A204.1 (cell line): ENCODE measurements around the gene CELA2A.

Experiments used
- FAIRE-seq: peaks from 2 replicates; lab custom pipeline; 2012; peaks lifted over from hg19 to GRCh38; lab: Jason Lieb, UNC

Gene CELA2A

DNA sequence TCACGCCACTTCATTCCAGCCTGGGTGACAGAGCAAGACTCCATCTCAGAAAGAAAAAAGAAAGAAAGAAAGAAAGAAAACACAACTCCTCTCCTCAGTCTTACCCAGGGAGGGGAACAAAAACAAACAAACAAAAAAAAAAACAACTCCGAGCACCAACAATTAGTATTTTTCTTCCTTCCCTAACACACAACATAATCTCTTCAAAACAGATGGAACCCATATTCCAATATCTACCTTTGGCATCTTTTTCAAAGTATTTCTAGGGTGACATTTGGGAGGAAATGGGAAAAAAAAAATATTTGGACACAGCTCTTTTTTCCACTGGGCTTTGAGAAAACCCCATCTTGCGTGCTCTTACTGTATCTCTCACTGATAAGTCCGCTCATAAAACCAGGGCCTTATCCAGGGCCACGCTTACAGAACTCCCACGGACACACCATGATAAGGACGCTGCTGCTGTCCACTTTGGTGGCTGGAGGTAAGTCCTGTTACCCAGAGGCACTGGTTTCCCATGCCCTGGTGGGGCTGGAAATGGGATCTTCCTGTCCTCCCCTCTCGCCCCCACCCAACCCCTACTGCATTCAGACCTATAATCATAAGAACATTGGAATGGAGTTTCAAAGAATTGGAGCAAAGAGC, at the start of gene CELA2A:
Gene CELA2A (plus strand): TSS at position 420 of the 642 bp plus-strand sequence. CDS start 22 bp downstream, at position 442.
- FAIRE-seq = no peak

DNA sequence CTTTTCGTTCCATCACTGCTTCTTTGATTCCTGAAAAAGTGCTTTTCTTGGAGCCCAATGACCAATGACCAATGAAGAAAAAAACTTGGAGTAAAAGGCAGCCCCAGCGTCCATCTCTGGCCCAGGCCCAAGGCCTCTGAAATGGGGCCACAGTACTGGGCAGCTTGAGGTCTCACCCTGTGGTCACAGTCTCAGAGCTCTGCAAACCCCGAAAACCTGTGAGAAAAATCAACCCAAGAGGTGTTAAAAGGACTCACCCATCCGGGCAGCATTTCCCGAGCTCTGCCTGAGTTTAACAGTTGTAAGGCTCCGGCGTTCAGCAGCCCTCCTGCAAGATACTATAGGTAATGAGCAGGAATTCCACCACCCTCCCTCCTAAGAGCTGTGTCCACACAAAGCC, 49.0 kb upstream of the CELA2A start:
- FAIRE-seq = no peak

DNA sequence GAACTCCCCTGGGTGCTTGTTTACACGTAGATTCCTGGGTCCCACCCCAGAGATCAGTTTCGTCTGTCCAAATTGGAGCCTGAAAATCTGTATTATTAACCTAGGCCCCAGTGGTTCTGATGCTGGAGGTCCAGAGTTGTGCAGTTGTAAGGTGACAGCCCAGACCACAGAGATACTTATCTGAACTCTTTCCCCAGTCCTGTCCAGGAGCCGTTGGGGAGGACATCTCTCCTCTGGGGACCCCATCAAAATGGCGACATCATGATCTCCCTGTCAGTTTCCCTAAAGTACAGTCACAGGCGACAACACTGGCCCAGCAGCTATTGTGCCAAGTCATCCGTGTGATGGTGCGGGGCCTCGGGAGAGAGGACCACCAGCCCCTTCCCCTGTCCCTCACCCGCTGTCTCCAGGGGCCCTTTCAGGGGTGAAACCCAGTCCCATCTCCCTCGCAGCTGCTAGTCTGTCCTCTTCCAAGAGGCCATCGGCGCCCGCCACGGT, 47.6 kb upstream of the CELA2A start:
- no peak for FAIRE-seq

DNA sequence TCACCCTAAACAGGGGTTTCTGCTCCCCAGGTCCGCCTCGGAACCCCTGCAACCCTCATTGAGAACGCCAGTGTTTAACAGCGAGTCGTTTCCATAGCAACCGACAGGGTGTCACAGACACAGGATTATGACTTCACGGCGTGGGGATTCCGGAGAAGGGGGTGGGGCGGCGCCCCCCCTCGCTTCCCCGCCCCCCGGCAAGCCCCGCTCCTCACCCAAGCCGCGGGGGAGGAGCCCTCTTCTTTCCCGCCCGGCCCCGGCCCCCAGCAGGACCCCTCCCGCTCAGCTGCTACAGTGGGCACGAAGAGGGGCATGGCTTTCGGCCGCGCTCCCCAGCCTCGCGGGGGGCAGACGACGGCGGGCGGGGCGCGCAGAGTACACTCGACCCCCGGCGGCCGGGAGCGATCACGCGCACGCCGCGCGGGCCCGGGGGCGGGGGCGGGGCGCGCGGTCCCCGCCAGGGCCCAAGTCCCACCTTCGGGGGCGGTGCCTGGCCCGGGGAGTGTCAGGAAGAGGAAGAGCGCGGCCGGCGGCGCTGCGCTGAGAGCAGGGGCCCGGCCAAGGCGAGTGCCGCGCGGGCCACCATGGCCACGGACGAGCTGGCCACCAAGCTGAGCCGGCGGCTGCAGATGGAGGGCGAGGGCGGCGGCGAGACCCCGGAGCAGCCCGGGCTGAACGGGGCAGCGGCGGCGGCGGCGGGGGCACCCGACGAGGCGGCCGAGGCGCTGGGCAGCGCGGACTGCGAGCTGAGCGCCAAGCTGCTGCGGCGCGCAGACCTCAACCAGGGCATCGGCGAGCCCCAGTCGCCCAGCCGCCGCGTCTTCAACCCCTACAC, 46.9 kb upstream of the CELA2A start, which contains the start of gene EFHD2:
Gene EFHD2 (plus strand): TSS at position 501 of the 835 bp plus-strand sequence. CDS start 84 bp downstream, at position 585.
- FAIRE-seq = no peak

DNA sequence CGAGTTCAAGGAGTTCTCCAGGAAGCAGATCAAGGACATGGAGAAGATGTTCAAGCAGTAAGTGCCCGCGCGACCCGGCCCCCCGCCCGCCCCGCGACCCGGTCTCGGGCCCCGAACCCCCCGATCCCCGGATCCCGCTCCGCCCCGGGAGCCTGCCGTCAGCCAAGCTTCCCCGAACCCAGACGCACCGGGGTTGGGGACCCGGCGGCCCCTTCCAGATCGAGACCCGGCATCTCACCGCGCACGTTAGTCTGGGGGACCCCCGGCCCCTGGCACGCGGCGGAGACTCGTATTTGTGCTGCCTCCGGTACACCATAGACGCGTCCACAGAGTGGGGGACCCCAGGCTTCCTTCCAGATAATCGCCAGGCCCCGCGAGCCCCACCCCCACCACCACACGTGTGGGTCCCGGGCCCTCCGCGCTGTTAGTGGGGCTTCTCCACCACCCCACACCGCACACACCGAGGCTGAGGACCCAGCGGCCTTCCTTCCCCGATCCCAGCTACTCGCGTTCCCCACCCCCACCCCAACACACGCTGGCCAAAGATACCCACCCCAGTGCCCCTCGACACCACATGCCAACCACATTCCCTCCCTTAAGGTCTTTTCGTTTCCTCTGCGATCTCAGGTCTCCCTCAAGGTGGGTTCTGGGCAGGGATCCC, 46.2 kb upstream of the CELA2A start:
- no peak for FAIRE-seq

DNA sequence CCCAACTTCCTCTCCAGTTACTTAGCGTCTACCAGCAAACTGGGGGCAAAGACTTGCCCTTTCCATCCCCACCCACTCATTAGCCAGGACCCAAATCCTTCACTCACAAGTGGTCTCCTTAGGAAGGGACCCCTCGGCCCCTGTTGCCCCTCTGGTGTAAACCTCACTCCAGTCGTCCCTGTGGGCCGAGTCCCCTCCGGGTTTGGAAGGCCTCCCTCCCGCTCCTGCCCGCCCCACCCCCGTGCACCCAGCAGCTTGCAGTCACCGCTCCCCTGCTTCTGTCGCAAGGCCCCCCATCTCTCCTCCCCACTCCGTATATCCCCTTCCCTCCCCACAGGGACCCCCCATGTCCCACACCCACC, 45.7 kb upstream of the CELA2A start:
- no peak for FAIRE-seq

DNA sequence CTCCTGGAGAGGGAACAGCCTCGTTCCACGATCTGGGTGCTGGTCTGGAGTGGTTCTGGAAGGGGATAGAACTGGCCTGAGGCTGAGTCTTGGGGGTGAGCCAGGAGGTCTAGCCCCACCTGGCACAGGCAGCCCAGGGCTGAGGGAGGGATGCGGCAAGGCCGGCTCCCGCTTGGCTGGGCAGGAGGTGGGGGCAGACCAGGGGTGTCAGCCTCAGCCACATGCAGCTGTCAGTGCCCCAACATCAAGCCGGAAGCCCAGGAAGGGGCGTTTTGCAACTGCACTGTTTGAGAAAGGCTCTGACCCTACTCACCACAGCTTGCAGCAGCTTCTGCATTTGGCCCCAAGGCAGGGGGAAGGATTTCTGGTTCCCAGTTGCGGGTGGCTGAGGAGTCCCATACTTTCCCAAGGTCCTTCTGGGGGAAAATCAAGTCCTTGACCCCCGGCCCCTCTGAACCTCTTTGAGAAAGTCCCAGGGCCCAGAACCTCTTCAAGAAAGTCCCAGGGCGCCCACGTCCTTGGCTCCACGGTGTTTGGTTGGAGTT, 44.9 kb upstream of the CELA2A start:
- no peak for FAIRE-seq

DNA sequence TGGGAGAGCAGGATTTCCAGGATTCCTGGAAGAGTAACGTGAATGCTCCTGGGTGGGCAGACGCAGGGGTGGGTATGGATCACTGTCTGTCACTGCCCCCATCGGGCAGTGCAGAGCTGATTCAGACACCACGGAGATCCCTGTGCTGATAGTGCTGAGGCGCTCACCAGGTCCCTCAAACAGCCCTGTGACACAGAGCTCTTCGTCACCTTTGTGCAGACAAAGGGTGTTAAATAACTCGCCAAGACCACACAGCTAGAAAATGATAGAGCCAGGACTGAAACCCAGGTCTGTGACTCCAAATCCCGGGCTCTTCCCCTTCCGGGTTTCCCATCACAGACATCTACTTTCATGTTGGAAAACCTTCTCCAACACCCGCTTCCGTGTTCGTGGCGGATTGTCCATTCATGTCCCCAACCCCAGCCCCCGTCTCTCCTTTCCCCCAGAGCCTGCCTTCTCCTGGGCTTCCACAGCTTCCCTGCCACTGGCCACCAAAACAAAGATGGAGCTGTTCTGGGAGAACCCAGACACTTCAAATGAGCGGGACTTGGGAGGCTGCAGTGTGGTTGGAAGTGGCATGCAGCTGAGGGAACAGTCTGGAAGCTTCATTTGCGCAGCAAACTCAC, 44.2 kb upstream of the CELA2A start:
- FAIRE-seq = no peak

DNA sequence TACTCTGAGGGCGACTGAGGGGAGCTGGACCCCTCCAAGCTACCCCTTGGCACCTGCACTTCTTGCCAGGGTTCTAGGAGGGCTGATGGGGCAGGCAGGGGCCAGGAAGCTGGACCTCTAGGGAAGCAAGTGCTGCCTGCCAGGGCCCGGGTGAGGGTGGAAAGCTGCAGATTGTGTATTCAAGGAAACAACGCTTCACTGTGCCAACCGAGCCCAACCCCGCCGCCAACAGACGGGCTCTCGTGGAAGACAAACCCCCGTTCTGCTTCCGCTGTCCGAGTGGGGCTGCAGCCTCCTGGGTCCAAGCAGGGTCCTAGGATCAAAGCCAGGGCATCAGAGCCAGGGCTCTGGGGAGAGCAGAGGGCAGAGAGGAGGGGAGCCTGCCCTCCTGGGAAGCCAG, 43.7 kb upstream of the CELA2A start:
- no peak for FAIRE-seq

DNA sequence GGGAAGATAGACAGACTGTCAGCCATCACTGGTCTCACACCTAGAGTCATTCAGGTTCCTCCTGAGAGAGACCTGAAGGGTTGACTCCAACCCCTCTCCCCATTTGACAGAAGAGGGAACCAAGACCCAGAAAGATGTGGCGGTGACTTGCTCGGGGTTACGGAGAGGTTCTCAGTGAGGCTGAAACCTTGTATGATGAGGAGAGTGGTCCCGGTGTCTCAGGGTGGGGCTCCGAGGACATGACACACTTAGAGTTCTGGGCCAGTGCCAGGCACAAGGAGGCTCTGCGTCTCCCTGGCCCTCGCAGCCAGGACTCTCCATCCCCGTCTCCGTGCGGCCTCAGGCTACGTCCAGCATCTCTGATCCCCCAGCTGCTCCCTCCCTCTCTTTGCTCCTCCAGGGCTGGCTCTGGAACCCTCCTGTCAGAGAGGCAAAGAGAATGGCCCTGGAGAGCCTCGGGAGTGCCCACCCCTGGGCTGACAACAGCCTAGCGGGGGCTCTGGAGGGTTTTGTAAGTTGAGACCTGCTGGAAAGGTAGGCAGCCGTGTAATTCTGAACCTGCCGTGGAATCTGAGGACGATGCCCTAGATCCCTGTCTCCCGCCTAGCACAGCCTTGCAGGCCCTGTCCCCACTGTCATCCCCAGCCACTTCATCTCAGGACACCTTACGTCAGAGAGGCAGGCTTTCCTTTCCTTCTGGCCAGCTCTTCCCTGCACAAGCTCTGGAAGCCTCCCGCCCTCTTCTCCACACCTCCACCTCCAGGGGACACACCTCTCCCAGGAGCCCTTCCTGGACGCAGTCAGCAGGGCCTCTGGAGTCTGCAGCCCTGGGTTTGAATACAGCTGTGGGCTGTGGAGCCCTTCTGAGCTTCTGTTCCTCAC, 42.7 kb upstream of the CELA2A start:
- no peak for FAIRE-seq

DNA sequence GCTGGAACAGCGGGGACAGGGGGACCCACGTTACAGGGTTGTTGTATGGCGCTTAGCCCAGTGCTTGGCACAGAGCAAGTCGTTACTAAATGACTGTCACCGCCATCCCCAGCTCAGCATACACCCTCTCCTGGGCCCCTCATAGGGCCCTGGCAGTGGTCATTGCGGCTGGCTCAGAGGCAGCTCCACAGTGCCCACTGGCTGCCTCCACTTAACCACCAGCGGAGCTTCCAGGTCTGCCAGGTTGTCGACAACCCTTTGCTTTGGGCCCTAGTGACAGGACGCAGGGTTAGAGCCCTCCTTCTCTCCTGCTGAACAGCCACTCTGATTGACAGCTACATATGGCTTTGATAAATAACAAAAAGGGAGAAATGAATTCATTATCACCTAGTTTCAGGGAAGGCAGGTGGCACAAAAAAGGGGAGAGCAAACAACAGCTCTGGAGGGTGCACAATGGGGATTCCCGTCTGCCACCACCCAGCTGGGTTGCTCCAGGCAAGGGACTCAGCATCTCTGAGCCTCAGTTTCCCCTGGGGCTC, 42.0 kb upstream of the CELA2A start:
- FAIRE-seq = no peak

DNA sequence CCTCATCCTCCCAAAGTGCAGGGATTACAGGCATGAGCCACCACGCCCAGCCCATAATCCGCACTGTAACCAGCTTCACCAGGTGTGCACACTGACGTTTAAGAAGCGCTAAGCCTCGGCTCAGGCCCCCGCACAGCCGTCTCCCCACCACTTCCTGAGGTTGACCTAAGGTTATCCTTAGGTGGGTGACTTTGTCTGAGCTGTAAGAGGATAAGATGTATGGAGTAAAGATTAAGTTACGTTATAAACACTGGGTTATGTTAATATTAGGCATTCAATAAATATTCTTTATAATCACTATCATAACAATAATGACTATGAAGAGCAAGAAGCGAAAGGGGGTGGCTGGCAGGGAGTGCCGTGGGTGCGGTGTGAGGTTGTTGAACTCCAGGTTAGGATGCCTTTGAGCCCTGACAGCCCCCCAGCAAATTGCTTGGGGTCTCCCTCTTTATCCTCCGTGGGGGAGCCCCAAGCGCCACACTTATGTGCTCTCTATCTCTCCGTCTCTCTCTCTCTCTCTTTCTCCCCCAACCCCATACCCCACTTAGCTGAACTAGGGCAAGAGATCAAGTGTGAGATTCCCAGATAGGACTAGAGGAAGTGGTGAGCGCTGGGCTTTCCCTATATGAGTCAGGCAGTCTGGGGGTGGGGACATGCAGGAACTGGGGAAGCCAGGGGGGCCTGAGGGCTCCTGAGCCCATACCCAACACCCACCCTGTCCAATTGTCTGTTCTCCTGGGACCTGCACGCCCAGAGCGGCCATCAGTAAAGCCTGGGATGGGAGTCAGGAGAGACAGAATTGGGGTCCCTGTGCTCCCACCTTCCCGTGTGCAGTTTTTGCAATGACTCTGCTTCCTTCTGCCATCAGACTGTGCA, 39.2 kb upstream of the CELA2A start:
- no peak for FAIRE-seq

DNA sequence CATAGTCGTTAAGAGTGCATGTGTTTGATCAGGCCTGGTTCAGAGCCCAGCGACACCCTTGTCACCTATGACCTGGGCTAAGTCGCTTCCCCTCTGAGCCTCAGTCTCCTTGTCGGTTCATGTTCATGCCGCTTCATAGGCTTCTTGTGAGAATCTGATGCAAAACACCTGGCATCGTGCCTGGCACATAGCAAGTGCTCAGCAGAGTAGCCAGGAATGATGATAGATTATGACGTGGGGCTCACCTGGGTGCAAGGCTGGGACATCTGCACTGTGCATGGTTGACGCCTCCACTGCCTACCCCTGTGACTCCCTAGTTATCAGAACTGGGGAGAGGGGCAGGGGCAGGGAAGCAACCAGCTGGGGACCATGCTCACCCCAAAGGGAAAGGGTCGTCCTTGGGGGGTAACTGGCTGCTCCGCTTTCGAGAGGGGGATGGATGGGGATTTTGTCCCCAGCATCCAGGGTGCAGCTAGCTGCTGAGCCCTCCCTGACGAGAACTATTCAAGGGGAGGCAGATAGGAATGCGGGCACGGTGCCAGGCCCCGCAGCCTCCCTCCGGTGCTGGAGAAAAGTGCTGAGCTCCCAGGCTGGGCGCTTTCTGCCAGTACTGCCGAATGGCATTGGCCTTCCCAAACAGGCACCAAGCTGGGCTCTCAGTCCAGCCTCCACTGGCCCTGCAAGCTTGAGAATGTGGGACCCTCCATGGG, 37.6 kb upstream of the CELA2A start:
- FAIRE-seq = no peak

DNA sequence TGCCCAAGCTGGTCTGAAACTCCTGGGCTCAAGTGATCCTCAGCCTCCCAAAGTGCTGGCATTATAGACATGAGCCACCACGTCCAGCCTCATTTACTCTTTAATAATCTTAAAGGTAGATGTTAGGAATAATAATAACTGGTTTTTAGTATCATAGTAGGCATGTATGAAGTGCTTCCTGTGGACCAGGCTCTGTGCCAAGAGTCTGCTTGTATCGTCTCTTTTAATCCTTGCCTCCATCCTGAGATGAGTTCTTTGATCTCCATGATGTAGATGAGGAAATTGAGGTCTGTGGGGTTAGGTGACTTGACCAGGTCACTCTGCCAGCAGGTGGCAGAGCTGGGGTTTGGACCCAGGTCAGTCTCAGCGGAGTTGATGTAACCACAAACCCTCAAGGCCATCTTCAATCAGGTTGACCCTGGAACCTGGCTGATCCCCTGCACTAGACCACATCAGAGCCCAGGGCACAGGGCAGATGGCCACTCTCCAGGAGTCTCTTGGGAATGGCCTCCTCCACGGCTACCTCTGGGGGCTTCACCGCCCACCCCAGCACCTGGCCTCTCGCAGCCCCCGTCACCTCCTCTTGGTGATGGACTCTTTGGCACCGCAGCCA, 35.6 kb upstream of the CELA2A start:
- FAIRE-seq = no peak

DNA sequence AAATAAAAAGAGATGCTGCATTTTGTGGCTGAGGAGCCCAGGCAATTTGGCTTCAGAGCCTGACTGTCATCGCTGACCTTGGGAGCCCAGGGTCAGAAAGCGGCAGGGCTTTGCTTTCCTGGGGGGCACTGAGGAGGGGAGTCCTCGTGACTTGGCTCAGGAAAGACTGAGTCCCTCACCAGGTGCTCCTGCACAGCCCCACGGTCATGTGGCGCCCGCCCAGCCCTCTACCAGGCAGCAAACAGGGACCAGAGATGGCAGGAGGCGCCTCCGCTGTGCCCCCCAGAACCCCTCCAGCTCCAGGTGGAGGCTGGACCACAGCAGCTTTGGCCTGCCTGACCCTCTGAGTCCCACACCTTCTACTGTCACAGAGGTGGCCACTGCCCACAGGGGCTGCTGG, 33.7 kb upstream of the CELA2A start:
- FAIRE-seq = no peak

DNA sequence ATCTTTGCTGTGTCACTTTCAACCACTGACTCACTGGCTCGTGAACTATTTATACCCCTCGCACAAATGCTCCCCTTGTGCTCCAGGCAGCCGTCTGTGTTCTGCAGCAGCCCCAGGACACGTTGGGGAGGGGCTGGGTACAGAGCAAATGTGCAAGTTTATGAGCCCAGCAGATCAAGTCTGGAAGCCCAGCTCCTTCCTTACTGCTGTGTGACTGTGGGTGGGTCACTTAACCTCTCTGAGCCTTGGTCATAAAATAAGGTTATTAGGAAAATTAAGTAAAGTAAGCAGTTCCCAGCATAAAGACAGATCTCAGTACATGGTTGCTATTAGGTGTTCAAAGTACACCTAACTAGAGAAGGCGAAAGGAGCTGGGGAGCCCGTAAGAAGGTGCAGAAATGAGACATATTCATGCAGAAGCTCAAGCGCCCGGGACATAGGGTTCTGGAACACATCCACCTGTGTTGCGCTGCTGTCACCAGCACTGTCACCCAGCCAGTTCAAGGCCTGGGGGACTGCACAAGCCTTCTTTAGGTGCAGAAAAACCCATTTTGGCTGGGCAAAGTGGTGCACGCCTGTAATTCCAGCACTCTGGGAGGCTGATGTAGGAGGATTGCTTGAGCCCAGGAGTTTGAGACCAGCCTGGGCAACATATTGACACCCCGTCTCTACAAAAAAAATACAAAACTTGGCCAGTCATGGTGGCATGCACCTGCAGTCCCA, 33.0 kb upstream of the CELA2A start:
- FAIRE-seq = no peak

DNA sequence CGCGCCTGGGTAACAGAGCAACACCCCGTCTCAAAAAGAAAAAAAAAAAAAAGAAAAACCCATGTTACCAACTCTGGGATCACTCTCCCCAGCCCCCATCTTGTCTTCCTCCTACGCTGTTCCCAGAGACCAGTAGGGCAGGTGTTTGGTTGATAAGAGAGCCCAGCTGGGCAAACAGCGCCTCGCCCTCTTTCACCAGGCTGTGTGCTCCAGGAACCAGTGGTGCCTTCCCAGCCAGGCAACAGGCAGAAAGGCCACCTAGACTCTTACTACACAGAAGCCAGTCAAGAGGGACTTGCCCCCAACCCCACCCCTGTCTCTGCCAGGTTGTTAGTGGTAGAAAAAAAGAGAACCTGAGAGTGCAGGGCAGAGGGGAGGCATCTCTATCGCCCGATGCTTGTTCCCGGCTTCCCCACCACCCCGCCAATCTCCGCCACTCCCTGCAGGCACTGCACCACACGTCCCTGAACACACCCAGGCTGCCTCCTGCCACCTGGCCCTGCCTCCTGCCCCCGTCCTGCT, 32.3 kb upstream of the CELA2A start:
- no peak for FAIRE-seq

DNA sequence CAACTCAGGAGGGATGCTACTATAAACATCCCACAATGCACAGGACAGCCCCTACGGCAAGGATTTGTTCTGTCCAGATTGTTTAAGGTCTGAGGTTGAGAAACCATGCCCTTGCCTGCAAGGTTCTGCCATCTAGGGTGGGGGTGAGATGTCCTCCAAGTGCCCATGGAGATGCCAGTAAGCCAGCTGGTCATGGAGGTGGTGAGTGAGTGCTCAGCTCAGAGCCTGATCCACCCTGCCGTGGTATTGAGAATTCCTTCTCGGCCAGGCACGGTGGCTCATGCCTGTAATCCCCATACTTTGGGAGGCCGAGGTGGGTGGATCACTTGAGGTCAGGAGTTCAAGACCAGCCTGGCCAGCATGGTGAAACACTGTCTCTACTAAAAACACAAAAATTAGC, 31.6 kb upstream of the CELA2A start:
- FAIRE-seq = no peak
